Keratinocyte (primary cell): ENCODE measurements around the gene RPP38.

ENCODE experiments used
- CTCF ChIP-seq, 3 experiments: IDR thresholded peaks in 1 of 3; conservative IDR thresholded peaks in 1 of 3; optimal IDR thresholded peaks in 1 of 3; 2 replicates in 2 of 3; 3 replicates in 1 of 3; pipeline versions ENCODE3 to v1.5.1; 2011; ENCODE audit warnings: low read length in 3 of 3, mild to moderate bottlenecking in 3 of 3, moderate library complexity in 2 of 3, control low read depth in 1 of 3, inconsistent platforms in 1 of 3; ENCODE audit not compliant: insufficient read depth in 2 of 3; ENCODE audit errors: extremely low read depth in 1 of 3
- EZH2 ChIP-seq: IDR thresholded peaks from one replicate; pipeline ENCODE4 v1.6.1; 2012; ENCODE audit warnings: inconsistent platforms, mild to moderate bottlenecking, low read length, moderate library complexity

- TF ChIP-seq CTCF (optimal IDR thresholded peaks at IDR 0.05 in 1 of 3, IDR thresholded peaks at IDR 0.05 in 1 of 3, conservative IDR thresholded peaks at IDR 0.05 in 1 of 3; ENCODE audit: extremely low read depth in 1 of 3, insufficient read depth in 2 of 3, low read length in 3 of 3) (no peak), EZH2 (no peak)
Observed at GRCh38 chr10:15060638-15061037, 36.5 kb upstream of the RPP38 start.
